ENCODE results near the gene ALOX12B.

ALOX12B gene

GRCh38 chr17:8087075-8087951 lies at the start of gene ALOX12B:
Gene ALOX12B (minus strand): TSS chr17:8087716. CDS start chr17:8087442, 274 bp downstream.
- no peak within 1 kb of the TSS for H3K27ac ChIP-seq
- no peak for TF ChIP-seq ZFX (IDR thresholded peaks at IDR 0.05)

GRCh38 chr17:8133941-8134340 lies 46.4 kb upstream of the ALOX12B start:
- TF ChIP-seq ZFX (IDR thresholded peaks at IDR 0.05): no peak
- TF ChIP-seq CTCF (conservative IDR thresholded peaks at IDR 0.05): no peak
- no peak overlapping the region for H3K27ac ChIP-seq

- no peak overlapping the region for H3K27ac ChIP-seq
- TF ChIP-seq ZFX (IDR thresholded peaks at IDR 0.05) (no peak), CTCF (conservative IDR thresholded peaks at IDR 0.05) (no peak)
Measured at GRCh38 chr17:8133399-8133798, 45.9 kb upstream of the ALOX12B start.

- TF ChIP-seq CTCF (conservative IDR thresholded peaks at IDR 0.05): no peak
- TF ChIP-seq ZFX (IDR thresholded peaks at IDR 0.05): no peak
- H3K27ac ChIP-seq: no peak overlapping the region
Measured at GRCh38 chr17:8131844-8132441, 44.4 kb upstream of the ALOX12B start.

- H3K27ac ChIP-seq: no peak overlapping the region
- TF ChIP-seq CTCF (conservative IDR thresholded peaks at IDR 0.05) (no peak), ZFX (IDR thresholded peaks at IDR 0.05) (no peak)
Measured at GRCh38 chr17:8128125-8128784, 40.7 kb upstream of the ALOX12B start.

- TF ChIP-seq CTCF (conservative IDR thresholded peaks at IDR 0.05): no peak
- TF ChIP-seq ZFX (IDR thresholded peaks at IDR 0.05): no peak
- H3K27ac ChIP-seq: peak overlapping the region; percentile 31
Measured at GRCh38 chr17:8126491-8127066, 39.1 kb upstream of the ALOX12B start.

GRCh38 chr17:8125947-8126490 lies 38.5 kb upstream of the ALOX12B start:
- H3K27ac ChIP-seq: peak overlapping the region; percentile 31

More at GRCh38 chr17:8125947-8126490, 38.5 kb upstream of the ALOX12B start:
- TF ChIP-seq ZFX (IDR thresholded peaks at IDR 0.05): no peak
- TF ChIP-seq CTCF (conservative IDR thresholded peaks at IDR 0.05): no peak

All from C4-2B (cell line).